ENCODE measurements around the gene KIFAP3. TPM values are rescaled to one million over a fixed set of nuclear protein-coding genes. Genes with fewer than 3 reads are reported as not detected.

KIFAP3 gene
- total and polyA plus RNA-seq, 4 donors = 4.5 to 11.1 (median 6.9) TPM

GRCh38 chr1:169890761-169891538 is 183.5 kb downstream of the KIFAP3 start:
- Histone ChIP-seq H3K4me1 (ENCODE audit: control insufficient read depth in 4 of 4, insufficient read depth in 4 of 4, low read length in 3 of 4) (peaks cover 3 to 30% (median 21%) of the 10 kb centered on the region in 4 donors), H3K4me3 (ENCODE audit: low read depth in 1 of 3, low read length in 3 of 3) (peak overlapping the region in 2 of 3 donors; percentile 12 to 19), H3K9me3 (ENCODE audit: control insufficient read depth in 4 of 4, low read length in 3 of 4) (no peaks in the 10 kb centered on the region), H3K27me3 (ENCODE audit: control insufficient read depth in 4 of 4, insufficient read depth in 4 of 4, low read length in 3 of 4) (no peaks in the 10 kb centered on the region), H3K9ac (ENCODE audit: low read depth in 1 of 2, low read length in 2 of 2) (peak overlapping the region in 1 of 2 donors; percentile 3), H3K36me3 (ENCODE audit: control insufficient read depth in 4 of 4, insufficient read depth in 3 of 4, low read depth in 1 of 4, low read length in 3 of 4) (peaks cover 0 to 19% (median 17%) of the 10 kb centered on the region in 4 donors), H3K27ac (ENCODE audit: low read depth in 1 of 2, low read length in 2 of 2) (peak overlapping the region; percentile 61 to 68)
- TF ChIP-seq FOXA2 (IDR thresholded peaks at IDR 0.05) = no peak
- TF ChIP-seq ATF3 (IDR thresholded peaks at IDR 0.05) = no peak
- peak; percentile 20 for TF ChIP-seq ZBTB33 (IDR thresholded peaks at IDR 0.05)
- no peak for TF ChIP-seq RXRA (IDR thresholded peaks at IDR 0.05)
- 49% methylated on average over 5 of the region's 5 CpGs for WGBS
- no peak for DNase-seq (ENCODE audit: low spot score)

- Histone ChIP-seq H3K27me3 (ENCODE audit: control insufficient read depth in 4 of 4, insufficient read depth in 4 of 4, low read length in 3 of 4) (no peaks in the 10 kb centered on the region), H3K27ac (ENCODE audit: low read depth in 1 of 2, low read length in 2 of 2) (no peak overlapping the region), H3K9me3 (ENCODE audit: control insufficient read depth in 4 of 4, low read length in 3 of 4) (no peaks in the 10 kb centered on the region), H3K9ac (ENCODE audit: low read depth in 1 of 2, low read length in 2 of 2) (no peak overlapping the region), H3K4me3 (ENCODE audit: low read depth in 1 of 3, low read length in 3 of 3) (no peak overlapping the region), H3K36me3 (ENCODE audit: control insufficient read depth in 4 of 4, insufficient read depth in 3 of 4, low read depth in 1 of 4, low read length in 3 of 4) (peaks cover 0 to 19% (median 18%) of the 10 kb centered on the region in 4 donors), H3K4me1 (ENCODE audit: control insufficient read depth in 4 of 4, insufficient read depth in 4 of 4, low read length in 3 of 4) (peaks cover 3 to 30% (median 21%) of the 10 kb centered on the region in 4 donors)
- no peak for TF ChIP-seq GABPA (IDR thresholded peaks at IDR 0.05 in 1 of 2, conservative IDR thresholded peaks at IDR 0.05 in 1 of 2)
- no peak for TF ChIP-seq ATF3 (IDR thresholded peaks at IDR 0.05)
- no peak for TF ChIP-seq CTCF (IDR thresholded peaks at IDR 0.05; ENCODE audit: low read depth, low read length, missing input control)
- no peak for TF ChIP-seq ZBTB33 (IDR thresholded peaks at IDR 0.05)
- no peak for TF ChIP-seq NR2F2 (IDR thresholded peaks at IDR 0.05)
- TF ChIP-seq HNF4A (conservative IDR thresholded peaks at IDR 0.05) = no peak
- TF ChIP-seq RAD21 (IDR thresholded peaks at IDR 0.05) = no peak
- no peak for TF ChIP-seq HNF4G (IDR thresholded peaks at IDR 0.05)
- TF ChIP-seq RXRA (IDR thresholded peaks at IDR 0.05) = no peak
- no peak for TF ChIP-seq MAX (IDR thresholded peaks at IDR 0.05)
- TF ChIP-seq JUND (IDR thresholded peaks at IDR 0.05) = no peak
- TF ChIP-seq SP1 (IDR thresholded peaks at IDR 0.05) = no peak
- no peak for TF ChIP-seq TAF1 (conservative IDR thresholded peaks at IDR 0.05)
- TF ChIP-seq FOXA2 (IDR thresholded peaks at IDR 0.05) = no peak
- 97% methylated on average over 2 of the region's 2 CpGs for WGBS
- no peak for DNase-seq (ENCODE audit: low spot score)
Measured at GRCh38 chr1:169889871-169890270, 184.6 kb downstream of the KIFAP3 start.
